HCT116 (cell line): ENCODE measurements around the gene FUNDC2. TPM values are rescaled to one million over a fixed set of nuclear protein-coding genes. Genes with fewer than 3 reads are reported as not detected.

Experiments used
- ATAC-seq: fragments of 200-7000 bp; cut with Tn5 transposase; 2 replicates; pipeline ENCODE4 v1.9.1; 2020; ENCODE audit warnings: mild to moderate bottlenecking, moderate library complexity
- BruUV-seq: library from RNA; stranded (reverse); fragments of 400-500 nt; replicated peaks from 2 replicates; lab custom pipeline; 2021; lab: Mats Ljungman, UMichigan
- CTCF ChIA-PET: fragments of 300-600 bp; sonication (Branson Sonifier 250); formaldehyde crosslinking; loops from one replicate; lab custom pipeline; 2021; ENCODE audit warnings: antibody characterized with exemption; lab: Charles Lee
- POLR2A ChIA-PET: fragments of 300-600, 350-600 bp; sonication (Branson Sonifier 250); formaldehyde crosslinking; loops from one replicate; lab custom pipeline; 2021; ENCODE audit warnings: antibody characterized with exemption; lab: Charles Lee
- RAD21 ChIA-PET, 2 experiments: fragments of 300-600 bp; sonication (Branson Sonifier 250); formaldehyde crosslinking; loops; one replicate each; lab custom pipeline; 2023; ENCODE audit warnings: low total read pairs in 2 of 2; ENCODE audit not compliant: uncharacterized antibody in 2 of 2, unreplicated experiment in 2 of 2, low non-redundant PET in 1 of 2; lab: Charles Lee
- DNase-seq: peaks from one replicate; pipeline ENCODE4 v3.0.0-alpha.2; 2010; ENCODE audit warnings: low read depth, low spot score
- H2AFZ ChIP-seq: fragments of 200-600 bp; shearing (Covaris generic), sonication (generic); 2 replicates; pipeline ENCODE4 v1.6.1; 2017; ENCODE audit warnings: low read depth, mixed run types, mixed read lengths, antibody characterized with exemption, low read length; ENCODE audit not compliant: poor library complexity, severe bottlenecking
- H3K27ac ChIP-seq: 2 replicates; pipeline ENCODE4 v1.5.1; 2012; ENCODE audit warnings: low read depth, low read length
- H3K27me3 ChIP-seq: fragments of 200-600 bp; sonication (generic); 2 replicates; pipeline ENCODE4 v1.6.1; 2016; ENCODE audit warnings: mixed run types, low read length, mixed read lengths; ENCODE audit not compliant: insufficient read depth
- H3K36me3 ChIP-seq, 2 experiments: fragments of 200-500 bp in 1 of 2; fragments of 200-600 bp in 1 of 2; sonication (Bioruptor generic) in 1 of 2; sonication (generic) in 1 of 2; 2 replicates each; pipeline versions ENCODE4 v1.5.1 to v1.6.1; 2014 to 2016; ENCODE audit warnings: low read length in 2 of 2, inconsistent platforms in 1 of 2, mixed read lengths in 1 of 2, mixed run types in 1 of 2; ENCODE audit not compliant: insufficient read depth in 2 of 2, control insufficient read depth in 1 of 2
- H3K4me1 ChIP-seq, 2 experiments: fragments of 200-600 bp in 1 of 2; sonication (generic) in 1 of 2; 2 replicates each; pipeline versions ENCODE4 v1.5.1 to v1.6.1; 2012 to 2017; ENCODE audit warnings: low read length in 2 of 2, inconsistent platforms in 1 of 2, mild to moderate bottlenecking in 1 of 2, mixed read lengths in 1 of 2, mixed run types in 1 of 2, moderate library complexity in 1 of 2; ENCODE audit not compliant: insufficient read depth in 2 of 2, control insufficient read depth in 1 of 2
- H3K4me2 ChIP-seq: fragments of 200-600 bp; sonication (generic); 2 replicates; pipeline ENCODE4 v1.6.1; 2017; ENCODE audit warnings: mixed run types, low read length, mixed read lengths
- H3K4me3 ChIP-seq, 2 experiments: fragments of 200-600 bp in 1 of 2; sonication (generic) in 1 of 2; replicated peaks in 1 of 2; 2 replicates each; pipeline ENCODE4 v1.5.1; 2011 to 2016; ENCODE audit warnings: low read length in 2 of 2, control low read depth in 1 of 2, low read depth in 1 of 2, mild to moderate bottlenecking in 1 of 2, mixed read lengths in 1 of 2, mixed run types in 1 of 2
- H3K79me2 ChIP-seq: fragments of 200-600 bp; sonication (generic); 2 replicates; pipeline ENCODE4 v1.6.1; 2017; ENCODE audit warnings: mild to moderate bottlenecking, mixed run types, low read length, moderate library complexity, mixed read lengths; ENCODE audit not compliant: insufficient read depth
- H3K9ac ChIP-seq: fragments of 200-600 bp; sonication (generic); 2 replicates; pipeline ENCODE4 v1.6.1; 2016; ENCODE audit warnings: low read length, mixed read lengths
- H3K9me2 ChIP-seq: fragments of 200-600 bp; sonication (generic), shearing (Covaris generic); 2 replicates; pipeline ENCODE4 v1.6.1; 2017; ENCODE audit warnings: mixed run types, mild to moderate bottlenecking, moderate library complexity; ENCODE audit not compliant: insufficient read depth
- H3K9me3 ChIP-seq, 2 experiments: fragments of 200-500 bp in 1 of 2; fragments of 200-600 bp in 1 of 2; sonication (Bioruptor generic) in 1 of 2; sonication (generic) in 1 of 2; 2 replicates each; pipeline ENCODE4 v1.6.1; 2014 to 2017; ENCODE audit warnings: low read length in 2 of 2, mixed read lengths in 2 of 2, inconsistent platforms in 1 of 2, low read depth in 1 of 2, mild to moderate bottlenecking in 1 of 2, mixed run types in 1 of 2, moderate library complexity in 1 of 2; ENCODE audit not compliant: control insufficient read depth in 1 of 2, insufficient read depth in 1 of 2
- H4K20me1 ChIP-seq: fragments of 200-600 bp; sonication (generic), shearing (Covaris generic); 2 replicates; pipeline ENCODE4 v1.6.1; 2017; ENCODE audit warnings: mixed run types, mild to moderate bottlenecking, moderate library complexity; ENCODE audit not compliant: insufficient read depth
- CBX3 ChIP-seq: IDR thresholded peaks from 2 replicates; pipeline ENCODE4 v1.6.1; 2012; ENCODE audit warnings: low read depth
- CEBPB ChIP-seq: IDR thresholded peaks from 2 replicates; pipeline ENCODE4 v1.6.1; 2012; ENCODE audit warnings: low read depth
- EGR1 ChIP-seq: IDR thresholded peaks from 2 replicates; pipeline ENCODE4 v1.6.1; 2012; ENCODE audit warnings: low read depth
- ELF1 ChIP-seq: IDR thresholded peaks from 2 replicates; pipeline ENCODE4 v1.6.1; 2012; ENCODE audit warnings: low read depth, borderline replicate concordance
- EZH2phosphoT487 ChIP-seq: fragments of 200-600 bp; IDR thresholded peaks from 2 replicates; pipeline ENCODE4 v1.6.1; 2018; ENCODE audit warnings: antibody characterized with exemption, borderline replicate concordance
- JUND ChIP-seq: IDR thresholded peaks from 2 replicates; pipeline ENCODE4 v1.6.1; 2012
- POLR2A ChIP-seq: IDR thresholded peaks from 2 replicates; pipeline ENCODE4 v1.7.0; 2011; ENCODE audit warnings: borderline replicate concordance; ENCODE audit not compliant: insufficient read depth, insufficient read length; ENCODE audit errors: extremely low read depth
- POLR2AphosphoS5 ChIP-seq: IDR thresholded peaks from 2 replicates; pipeline ENCODE4 v1.6.1; 2011; ENCODE audit warnings: mild to moderate bottlenecking, low read depth, low read length, moderate library complexity
- SP1 ChIP-seq: IDR thresholded peaks from 2 replicates; pipeline ENCODE4 v1.6.1; 2012; ENCODE audit warnings: low read depth
- SRF ChIP-seq: IDR thresholded peaks from 2 replicates; pipeline ENCODE4 v1.6.1; 2012; ENCODE audit warnings: low read depth
- TCF7L2 ChIP-seq: IDR thresholded peaks from 2 replicates; pipeline ENCODE4 v1.7.0; 2011; ENCODE audit warnings: borderline replicate concordance, inconsistent platforms; ENCODE audit not compliant: insufficient read depth, insufficient read length; ENCODE audit errors: extremely low read depth
- ZNF274 ChIP-seq: fragments of 200-500 bp; sonication (Bioruptor generic); IDR thresholded peaks from 2 replicates; pipeline ENCODE4 v1.6.1; 2014; ENCODE audit warnings: mild to moderate bottlenecking, low read depth, low read length, inconsistent platforms
- intact Hi-C: fragments of 100-400 bp; cut with micrococcal nuclease; formaldehyde crosslinking; loops from 2 replicates; pipeline ENCODE4 v1.10.0; 2022
- total RNA-seq: library from RNA; stranded (reverse); gene quantifications from one replicate; pipeline ENCODE4 v1.2.1, GENCODE V29; 2021; ENCODE audit not compliant: unreplicated experiment
- TF ChIP-seq, protein P1 (sequence below): IDR thresholded peaks from 2 replicates; pipeline ENCODE4 v1.6.1; 2012
- TF ChIP-seq, protein P2 (sequence below): IDR thresholded peaks from 2 replicates; pipeline ENCODE4 v1.6.1; 2012; ENCODE audit warnings: low read depth

The FUNDC2 gene
- total RNA-seq, 1 experiment from 2014 or later: 32.5 TPM

DNA sequence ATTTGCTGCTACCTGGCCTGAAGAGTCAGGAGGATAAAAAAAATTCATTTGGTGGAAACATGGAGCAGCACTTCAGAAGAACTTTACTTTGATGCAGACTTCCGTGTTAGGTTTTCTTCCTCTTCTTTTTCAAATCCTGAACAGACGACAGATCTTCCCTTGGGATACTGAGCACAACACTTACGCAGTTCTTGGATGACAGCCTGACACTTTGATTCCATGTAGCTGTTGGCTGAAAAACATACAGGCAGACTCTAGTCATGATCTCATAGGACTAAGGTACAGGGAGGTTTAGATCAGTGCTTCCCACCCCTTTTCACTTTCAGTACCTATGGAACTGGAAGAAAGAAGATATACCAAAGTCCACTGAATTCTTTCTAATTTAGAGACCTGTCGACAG, 35.1 kb downstream of the FUNDC2 start:
- Histone ChIP-seq H3K4me1 (peaks cover 2 to 15% of the 10 kb centered on the region in 2 experiments; a peak in 1 of 4 replicates), H2AFZ (no peak overlapping the region), H3K4me3 (no peak overlapping the region), H3K79me2 (0 out of 2 replicates have a peak, but pooled peaks cover 3% of the 10 kb centered on the region), H3K36me3 (no peaks in the 10 kb centered on the region; a peak in 1 of 4 replicates), H3K27me3 (no peaks in the 10 kb centered on the region), H4K20me1 (no peaks in the 10 kb centered on the region), H3K9me3 (no peaks in the 10 kb centered on the region), H3K27ac (no peak overlapping the region), H3K9ac (no peak overlapping the region), H3K9me2 (no peaks in the 10 kb centered on the region), H3K4me2 (no peak overlapping the region)
- intact Hi-C loops: no loop called here
- CTCF ChIA-PET: no interaction called here
- BruUV-seq: no TSS peak
- TF ChIP-seq EZH2phosphoT487 (no peak), CBX3 (no peak), TCF7L2 (no peak), JUND (no peak), POLR2A (no peak), POLR2AphosphoS5 (no peak), SRF (no peak), SP1 (no peak), ZNF274 (no peak), EGR1 (no peak), CEBPB (no peak), ELF1 (no peak)
- TF ChIP-seq, protein P1, sequence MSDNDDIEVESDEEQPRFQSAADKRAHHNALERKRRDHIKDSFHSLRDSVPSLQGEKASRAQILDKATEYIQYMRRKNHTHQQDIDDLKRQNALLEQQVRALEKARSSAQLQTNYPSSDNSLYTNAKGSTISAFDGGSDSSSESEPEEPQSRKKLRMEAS: no peak
- TF ChIP-seq, protein P2, sequence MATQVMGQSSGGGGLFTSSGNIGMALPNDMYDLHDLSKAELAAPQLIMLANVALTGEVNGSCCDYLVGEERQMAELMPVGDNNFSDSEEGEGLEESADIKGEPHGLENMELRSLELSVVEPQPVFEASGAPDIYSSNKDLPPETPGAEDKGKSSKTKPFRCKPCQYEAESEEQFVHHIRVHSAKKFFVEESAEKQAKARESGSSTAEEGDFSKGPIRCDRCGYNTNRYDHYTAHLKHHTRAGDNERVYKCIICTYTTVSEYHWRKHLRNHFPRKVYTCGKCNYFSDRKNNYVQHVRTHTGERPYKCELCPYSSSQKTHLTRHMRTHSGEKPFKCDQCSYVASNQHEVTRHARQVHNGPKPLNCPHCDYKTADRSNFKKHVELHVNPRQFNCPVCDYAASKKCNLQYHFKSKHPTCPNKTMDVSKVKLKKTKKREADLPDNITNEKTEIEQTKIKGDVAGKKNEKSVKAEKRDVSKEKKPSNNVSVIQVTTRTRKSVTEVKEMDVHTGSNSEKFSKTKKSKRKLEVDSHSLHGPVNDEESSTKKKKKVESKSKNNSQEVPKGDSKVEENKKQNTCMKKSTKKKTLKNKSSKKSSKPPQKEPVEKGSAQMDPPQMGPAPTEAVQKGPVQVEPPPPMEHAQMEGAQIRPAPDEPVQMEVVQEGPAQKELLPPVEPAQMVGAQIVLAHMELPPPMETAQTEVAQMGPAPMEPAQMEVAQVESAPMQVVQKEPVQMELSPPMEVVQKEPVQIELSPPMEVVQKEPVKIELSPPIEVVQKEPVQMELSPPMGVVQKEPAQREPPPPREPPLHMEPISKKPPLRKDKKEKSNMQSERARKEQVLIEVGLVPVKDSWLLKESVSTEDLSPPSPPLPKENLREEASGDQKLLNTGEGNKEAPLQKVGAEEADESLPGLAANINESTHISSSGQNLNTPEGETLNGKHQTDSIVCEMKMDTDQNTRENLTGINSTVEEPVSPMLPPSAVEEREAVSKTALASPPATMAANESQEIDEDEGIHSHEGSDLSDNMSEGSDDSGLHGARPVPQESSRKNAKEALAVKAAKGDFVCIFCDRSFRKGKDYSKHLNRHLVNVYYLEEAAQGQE: no peak
- no peak for DNase-seq
- POLR2A ChIA-PET: no interaction called here
- no peak for ATAC-seq
- RAD21 ChIA-PET: no interaction called here
